Measurements from ENCODE around the gene AKNAD1. TPM values are rescaled to one million over a fixed set of nuclear protein-coding genes. Genes with fewer than 3 reads are reported as not detected.
"Not testable (repeated sequence)": the region's sequence is repeated elsewhere in the genome, so short reads cannot be mapped to it uniquely, and the experiment has no call there.

Gene AKNAD1
- total RNA-seq, 2 experiments from 2014 or later: not detected

DNA sequence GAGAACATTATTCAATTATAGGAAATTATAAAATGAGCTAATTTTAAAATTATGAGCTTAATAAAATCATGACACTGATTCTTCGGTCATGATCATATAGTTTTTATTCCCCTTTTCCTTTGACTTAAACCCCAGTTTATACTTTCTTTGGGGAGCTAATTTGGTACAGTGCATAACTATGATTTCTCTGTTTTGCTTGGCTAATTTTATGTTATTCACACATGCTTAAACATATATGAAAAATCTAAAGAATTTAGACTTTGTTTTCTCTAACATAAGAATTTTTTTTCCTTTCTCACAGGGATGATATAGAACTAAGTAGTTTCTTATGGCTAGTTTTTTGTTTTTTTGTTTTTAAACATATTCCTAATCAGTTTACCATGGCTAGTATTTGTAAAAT, 57.9 kb downstream of the AKNAD1 start:
- ChIA-PET POLR2A (interaction anchor here (0.8 kb wide), 1 partner anchor 11 kb away, joined by 3 read pairs; no protein-coding TSS in a partner anchor), CTCF (interaction anchor here (1.8 kb wide), 1 partner anchor 29 kb away, joined by 4 read pairs; no protein-coding TSS in a partner anchor)
- Mint-ChIP-seq H3K4me1 (ENCODE audit: low read depth) (peaks cover 3% of the 10 kb centered on the region), H3K36me3 (ENCODE audit: low read depth) (peaks cover 29% of the 10 kb centered on the region), H3K27me3 (no peaks in the 10 kb centered on the region), H3K27ac (no peak overlapping the region), H3K9me3 (no peaks in the 10 kb centered on the region), H3K4me3 (no peak overlapping the region)
- TF ChIP-seq CTCF (IDR thresholded peaks at IDR 0.05): no peak
- no peak for DNase-seq
- no peak for ATAC-seq
- intact Hi-C loops (cut with micrococcal nuclease): no loop called here

GRCh38 chr1:108792420-108792819, 64.5 kb downstream of the AKNAD1 start:
- Mint-ChIP-seq H3K27me3 (no peaks in the 10 kb centered on the region), H3K27ac (no peak overlapping the region), H3K36me3 (ENCODE audit: low read depth) (peaks cover 50% of the 10 kb centered on the region), H3K4me3 (no peak overlapping the region), H3K9me3 (peaks cover 15% of the 10 kb centered on the region), H3K4me1 (ENCODE audit: low read depth) (no peaks in the 10 kb centered on the region)
- ChIA-PET CTCF (interaction anchor here (0.6 to 2.0 kb wide), 2 partner anchors 36 to 131 kb away, joined by 3 to 6 read pairs; no protein-coding TSS in a partner anchor), POLR2A (no interaction called here)
- DNase-seq: no peak
- no peak for ATAC-seq
- intact Hi-C loops (cut with micrococcal nuclease): no loop called here
- no peak for TF ChIP-seq CTCF (IDR thresholded peaks at IDR 0.05)

DNA sequence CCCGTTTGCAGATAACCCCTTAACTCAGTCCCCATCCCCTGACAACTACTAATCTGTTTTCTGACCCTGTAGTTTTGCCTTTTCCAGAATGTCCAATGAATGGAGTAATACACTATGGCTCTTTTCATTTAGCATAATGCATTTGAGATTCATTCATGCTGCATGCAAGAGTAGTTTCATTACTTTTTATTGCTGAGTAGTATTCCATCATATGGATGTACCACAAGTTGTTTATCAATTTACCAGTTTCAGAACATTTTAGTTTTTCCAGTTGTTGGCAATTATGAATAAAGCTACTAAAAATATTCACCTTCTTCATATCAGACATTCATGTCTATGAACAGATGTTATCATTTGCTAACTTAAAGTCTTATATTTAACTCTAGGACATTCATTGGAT, 65.1 kb downstream of the AKNAD1 start:
- CTCF ChIA-PET: interaction anchor here (2.0 kb wide), 1 partner anchor 36 kb away, joined by 6 read pairs; no protein-coding TSS in a partner anchor
- peaks cover 54% of the 10 kb centered on the region for H3K36me3 Mint-ChIP-seq (ENCODE audit: low read depth)
- H3K27me3 Mint-ChIP-seq: no peaks in the 10 kb centered on the region
- ATAC-seq (no peak), DNase-seq (no peak)
- peaks cover 15% of the 10 kb centered on the region for H3K9me3 Mint-ChIP-seq
- no peaks in the 10 kb centered on the region for H3K4me1 Mint-ChIP-seq (ENCODE audit: low read depth)
- intact Hi-C loops (cut with micrococcal nuclease): no loop called here
- H3K27ac Mint-ChIP-seq: no peak overlapping the region
- POLR2A ChIA-PET: no interaction called here
- no peak overlapping the region for H3K4me3 Mint-ChIP-seq
- TF ChIP-seq CTCF (IDR thresholded peaks at IDR 0.05): no peak

- DNase-seq (no peak), ATAC-seq (no peak)
- CTCF ChIA-PET: no interaction called here
- Mint-ChIP-seq H3K27me3 (no peaks in the 10 kb centered on the region), H3K9me3 (peaks cover 26% of the 10 kb centered on the region), H3K27ac (no peak overlapping the region), H3K4me1 (ENCODE audit: low read depth) (no peaks in the 10 kb centered on the region), H3K4me3 (no peak overlapping the region), H3K36me3 (ENCODE audit: low read depth) (peaks cover 77% of the 10 kb centered on the region)
- POLR2A ChIA-PET: interaction anchor here (0.6 kb wide), 1 partner anchor 104 kb away, joined by 3 read pairs; no protein-coding TSS in a partner anchor
- no peak for TF ChIP-seq CTCF (IDR thresholded peaks at IDR 0.05)
- intact Hi-C loops (cut with micrococcal nuclease): no loop called here
Observed at GRCh38 chr1:108785880-108786279, 71.0 kb downstream of the AKNAD1 start.

GRCh38 chr1:108785264-108785663, 71.6 kb downstream of the AKNAD1 start:
- intact Hi-C loops (cut with micrococcal nuclease): no loop called here
- Mint-ChIP-seq H3K4me3 (no peak overlapping the region), H3K9me3 (peaks cover 26% of the 10 kb centered on the region), H3K27me3 (no peaks in the 10 kb centered on the region), H3K36me3 (ENCODE audit: low read depth) (peaks cover 76% of the 10 kb centered on the region), H3K4me1 (ENCODE audit: low read depth) (no peaks in the 10 kb centered on the region), H3K27ac (no peak overlapping the region)
- no peak for TF ChIP-seq CTCF (IDR thresholded peaks at IDR 0.05)
- ATAC-seq (no peak), DNase-seq (no peak)
- ChIA-PET POLR2A (interaction anchor here (0.6 kb wide), 1 partner anchor 104 kb away, joined by 3 read pairs; no protein-coding TSS in a partner anchor), CTCF (no interaction called here)

GRCh38 chr1:108781575-108781944, 75.3 kb downstream of the AKNAD1 start:
- CTCF ChIA-PET; DNase-seq; intact Hi-C loops (cut with micrococcal nuclease): not testable (repeated sequence)

More at GRCh38 chr1:108781575-108781944, 75.3 kb downstream of the AKNAD1 start:
- H3K4me1 Mint-ChIP-seq (ENCODE audit: low read depth); H3K27ac Mint-ChIP-seq; POLR2A ChIA-PET; ATAC-seq; H3K4me3 Mint-ChIP-seq; H3K27me3 Mint-ChIP-seq: not testable (repeated sequence)
- Mint-ChIP-seq H3K36me3 (ENCODE audit: low read depth) (peaks cover 61% of the 10 kb centered on the region), H3K9me3 (peaks cover 26% of the 10 kb centered on the region)

Measured in activated CD8-positive, alpha-beta T cell treated with anti-CD3 and anti-CD28 coated beads for 36 hours (primary cell).